Glutamatergic neuron (in vitro differentiated cells): ENCODE measurements around the gene LGALS16. TPM values are rescaled to one million over a fixed set of nuclear protein-coding genes. Genes with fewer than 3 reads are reported as not detected.

ENCODE experiments used
- DNase-seq: peaks from one replicate; pipeline ENCODE4 v3.0.0; 2022
- H3K27ac Mint-ChIP-seq: one replicate; pipeline ENCODE4 v1.8.0; 2020; ENCODE audit warnings: mild to moderate bottlenecking, mixed read lengths, inconsistent platforms; ENCODE audit not compliant: unreplicated experiment
- H3K27me3 Mint-ChIP-seq: one replicate; pipeline ENCODE4 v1.8.0; 2020; ENCODE audit warnings: mild to moderate bottlenecking, moderate library complexity, mixed read lengths, inconsistent platforms; ENCODE audit not compliant: unreplicated experiment
- H3K36me3 Mint-ChIP-seq: one replicate; pipeline ENCODE4 v1.8.0; 2020; ENCODE audit warnings: mild to moderate bottlenecking, mixed read lengths, inconsistent platforms; ENCODE audit not compliant: unreplicated experiment
- H3K4me1 Mint-ChIP-seq: one replicate; pipeline ENCODE4 v1.8.0; 2020; ENCODE audit warnings: mild to moderate bottlenecking, low read depth, mixed read lengths, inconsistent platforms; ENCODE audit not compliant: unreplicated experiment
- H3K4me3 Mint-ChIP-seq: one replicate; pipeline ENCODE4 v1.8.0; 2020; ENCODE audit warnings: mild to moderate bottlenecking, mixed read lengths, inconsistent platforms; ENCODE audit not compliant: unreplicated experiment
- H3K9me3 Mint-ChIP-seq: one replicate; pipeline ENCODE4 v1.8.0; 2020; ENCODE audit warnings: mild to moderate bottlenecking, moderate library complexity, mixed read lengths, inconsistent platforms; ENCODE audit not compliant: unreplicated experiment
- CTCF ChIP-seq: fragments of 200-600 bp; sonication (generic); IDR thresholded peaks from one replicate; pipeline ENCODE4 v1.5.0; 2021; ENCODE audit not compliant: partially characterized antibody, unreplicated experiment
- total RNA-seq: library from RNA; stranded (reverse); fragmentation: NEBNext Ultra II Directional; extraction: Animal tissue kit (Norgen Biotek cat#: 25700); gene quantifications from one replicate; pipeline ENCODE4 v1.2.1, GENCODE V29; 2021; ENCODE audit not compliant: unreplicated experiment

The LGALS16 gene
- total RNA-seq, 1 donor from 2014 or later = not detected

- H3K4me1 Mint-ChIP-seq = peaks cover 4% of the 10 kb centered on the region
- H3K27ac Mint-ChIP-seq = no peak overlapping the region
- H3K9me3 Mint-ChIP-seq = no peaks in the 10 kb centered on the region
- H3K36me3 Mint-ChIP-seq = no peaks in the 10 kb centered on the region
- no peak for DNase-seq
- no peak for TF ChIP-seq CTCF
- no peak overlapping the region for H3K4me3 Mint-ChIP-seq
- no peaks in the 10 kb centered on the region for H3K27me3 Mint-ChIP-seq
These were observed 40.0 kb downstream of the LGALS16 start for GRCh38 chr19:39695759-39696158.

GRCh38 chr19:39696387-39696786, 40.7 kb downstream of the LGALS16 start:
- DNase-seq = no peak
- Mint-ChIP-seq H3K36me3 (no peaks in the 10 kb centered on the region), H3K4me3 (no peak overlapping the region), H3K27ac (no peak overlapping the region), H3K4me1 (peaks cover 4% of the 10 kb centered on the region), H3K27me3 (peaks cover 1% of the 10 kb centered on the region), H3K9me3 (no peaks in the 10 kb centered on the region)
- no peak for TF ChIP-seq CTCF

- H3K9me3 Mint-ChIP-seq = no peaks in the 10 kb centered on the region
- H3K36me3 Mint-ChIP-seq = no peaks in the 10 kb centered on the region
- H3K4me3 Mint-ChIP-seq = no peak overlapping the region
- no peak for DNase-seq
- no peak overlapping the region for H3K27ac Mint-ChIP-seq
- H3K4me1 Mint-ChIP-seq = no peaks in the 10 kb centered on the region
- no peak for TF ChIP-seq CTCF
- peaks cover 1% of the 10 kb centered on the region for H3K27me3 Mint-ChIP-seq
These were observed 42.8 kb downstream of the LGALS16 start for GRCh38 chr19:39698535-39698934.

- Mint-ChIP-seq H3K27ac (no peak overlapping the region), H3K4me1 (no peaks in the 10 kb centered on the region), H3K36me3 (no peaks in the 10 kb centered on the region), H3K9me3 (no peaks in the 10 kb centered on the region), H3K4me3 (no peak overlapping the region), H3K27me3 (peaks cover 1% of the 10 kb centered on the region)
- DNase-seq = no peak
- TF ChIP-seq CTCF = no peak
These were observed 45.6 kb downstream of the LGALS16 start for GRCh38 chr19:39701291-39701690.

DNA sequence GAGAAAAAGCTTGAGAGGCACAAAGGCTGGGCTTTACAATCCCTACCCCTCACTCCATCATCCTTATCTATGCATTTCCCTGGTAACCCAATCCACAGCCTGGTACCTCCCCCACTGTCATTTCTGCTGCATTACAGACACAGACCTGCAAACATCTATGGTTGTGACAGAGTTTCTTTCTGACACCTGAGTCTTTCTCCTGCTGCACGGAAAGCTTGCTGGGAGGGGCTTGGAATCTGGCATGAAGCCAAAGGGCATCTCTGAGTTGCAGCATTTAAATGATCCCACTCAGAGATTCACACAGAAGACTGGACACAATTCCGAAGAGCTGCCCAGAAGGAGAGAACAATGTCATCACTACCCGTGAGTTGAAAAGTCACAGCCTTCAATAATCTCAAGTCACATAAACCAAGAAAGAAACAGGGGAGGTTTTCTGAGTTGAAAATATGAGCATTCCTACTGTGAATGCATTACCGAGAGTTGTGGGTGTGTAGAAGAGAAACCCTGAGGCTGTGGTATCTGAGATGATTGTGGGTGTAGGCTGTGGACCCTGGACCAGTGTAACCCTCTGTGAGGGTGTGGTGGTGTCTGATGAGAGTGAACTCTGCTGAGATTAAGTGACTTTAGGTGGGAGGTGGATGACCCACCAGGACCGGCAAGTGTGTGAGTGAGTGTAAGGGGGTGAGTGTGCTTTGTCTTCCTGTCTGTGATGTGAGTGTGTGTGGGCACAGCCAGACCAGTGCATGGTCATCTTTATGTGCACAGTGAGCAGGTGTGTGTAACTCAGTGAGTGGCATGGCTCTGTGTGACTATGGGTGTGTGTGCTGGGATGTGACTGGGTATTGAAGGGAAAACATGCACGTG, 48.7 kb downstream of the LGALS16 start, which contains the start of gene LGALS14:
LGALS14 (plus strand) TSS at position 301 of the 864 bp plus-strand sequence; CDS start at position 349, 48 bp downstream.
- H3K4me1 Mint-ChIP-seq = no peaks in the 10 kb centered on the region
- H3K9me3 Mint-ChIP-seq = no peaks in the 10 kb centered on the region
- no peak for TF ChIP-seq CTCF
- no peak within 1 kb of the TSS for H3K4me3 Mint-ChIP-seq
- no peak for DNase-seq
- peaks cover 1% of the 10 kb centered on the region for H3K27me3 Mint-ChIP-seq
- H3K36me3 Mint-ChIP-seq = no peaks in the 10 kb centered on the region
- no peak within 1 kb of the TSS for H3K27ac Mint-ChIP-seq
